ENCODE measurements around the gene AIMP1.
"Not testable (repeated sequence)": the region's sequence is repeated elsewhere in the genome, so short reads cannot be mapped to it uniquely, and the experiment has no call there.

AIMP1 gene

GRCh38 chr4:106351016-106351415, 34.7 kb downstream of the AIMP1 start:
- DNase-seq (ENCODE audit: low spot score): no peak

DNA sequence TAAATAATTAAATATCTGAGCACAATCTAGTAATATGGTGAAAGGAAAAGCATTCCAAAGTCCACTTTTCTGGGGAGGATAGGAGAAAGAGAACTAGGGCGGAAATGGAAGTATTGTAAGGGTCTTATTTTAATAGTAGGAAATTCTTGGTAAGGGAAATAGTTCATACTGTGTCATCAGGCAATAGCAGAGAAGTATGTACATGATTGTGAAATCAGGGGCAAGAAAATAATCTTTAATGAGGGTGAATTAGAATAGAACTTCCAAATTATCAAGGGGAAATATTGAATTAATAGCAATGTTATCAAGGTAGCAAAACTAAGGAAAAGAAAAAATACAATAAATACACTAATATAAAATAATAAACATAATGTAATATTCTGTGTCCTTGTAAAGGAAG, 37.4 kb downstream of the AIMP1 start:
- DNase-seq (ENCODE audit: low spot score): no peak

DNA sequence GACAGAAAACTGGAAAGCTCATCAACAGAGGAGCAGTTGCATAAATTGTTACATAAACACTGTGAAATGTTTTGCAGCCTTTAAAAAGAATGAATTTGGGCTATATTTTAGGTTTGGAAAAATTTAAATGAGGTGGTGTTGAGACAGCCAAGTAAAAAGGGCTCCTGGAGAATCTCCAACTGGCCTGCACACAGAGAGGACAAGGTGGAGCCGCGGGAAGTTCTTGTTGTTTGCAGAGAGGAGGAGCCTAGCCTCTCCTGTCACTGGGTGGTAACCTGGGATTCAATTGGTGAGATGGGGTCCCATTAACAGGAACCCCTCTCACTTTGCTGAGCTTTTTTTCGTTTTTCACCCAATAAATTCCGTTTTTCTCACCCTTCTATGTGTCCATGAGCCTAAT, 38.8 kb downstream of the AIMP1 start:
- no peak for DNase-seq (ENCODE audit: low spot score)

- no peak for DNase-seq (ENCODE audit: low spot score)
Observed at GRCh38 chr4:106358899-106359298, 42.5 kb downstream of the AIMP1 start.

- no peak for DNase-seq (ENCODE audit: low spot score)
Observed at GRCh38 chr4:106362086-106362825, 45.9 kb downstream of the AIMP1 start.

GRCh38 chr4:106364282-106364681, 47.9 kb downstream of the AIMP1 start:
- no peak for DNase-seq (ENCODE audit: low spot score)

GRCh38 chr4:106365613-106366012, 49.3 kb downstream of the AIMP1 start:
- DNase-seq (ENCODE audit: low spot score): no peak

DNA sequence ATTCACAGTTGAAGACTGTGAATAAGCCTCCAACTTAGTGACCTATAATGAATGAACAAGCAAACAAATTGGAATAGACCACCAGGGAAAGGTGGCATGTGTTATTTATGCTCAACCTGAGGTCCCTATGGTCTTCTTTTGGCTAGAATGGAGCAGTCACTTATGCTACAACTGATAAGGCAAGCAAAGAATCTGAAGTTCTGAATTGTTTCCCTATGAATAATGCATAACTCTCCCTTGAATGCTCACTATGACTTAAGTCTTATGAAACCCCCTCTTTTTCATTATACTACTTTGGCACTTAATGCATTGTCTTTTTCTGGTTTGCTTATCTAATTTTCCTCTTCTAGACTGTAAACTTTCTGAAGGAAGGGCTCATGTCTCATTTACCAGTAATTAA, 49.7 kb downstream of the AIMP1 start:
- DNase-seq (ENCODE audit: low spot score): no peak

DNA sequence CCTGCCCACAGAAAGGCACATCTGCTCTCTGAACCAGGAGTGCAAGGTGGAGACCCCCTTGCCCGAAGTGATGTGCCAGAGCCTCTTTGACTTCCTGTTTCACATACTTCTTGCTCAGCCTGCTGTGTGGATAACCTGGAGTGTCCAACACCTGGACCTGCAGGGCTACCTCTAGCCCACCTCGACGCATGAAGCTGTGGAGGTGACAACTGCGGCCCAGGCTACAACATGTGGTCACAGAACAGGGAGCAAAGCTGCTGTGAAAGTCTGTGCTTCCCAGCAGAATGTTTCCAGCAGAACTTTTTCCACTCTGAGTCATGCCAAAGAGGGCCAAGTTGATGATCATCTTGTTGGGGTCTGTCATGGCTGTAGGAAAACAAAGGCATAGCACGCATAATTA, 50.7 kb downstream of the AIMP1 start:
- DNase-seq (ENCODE audit: low spot score): no peak

DNA sequence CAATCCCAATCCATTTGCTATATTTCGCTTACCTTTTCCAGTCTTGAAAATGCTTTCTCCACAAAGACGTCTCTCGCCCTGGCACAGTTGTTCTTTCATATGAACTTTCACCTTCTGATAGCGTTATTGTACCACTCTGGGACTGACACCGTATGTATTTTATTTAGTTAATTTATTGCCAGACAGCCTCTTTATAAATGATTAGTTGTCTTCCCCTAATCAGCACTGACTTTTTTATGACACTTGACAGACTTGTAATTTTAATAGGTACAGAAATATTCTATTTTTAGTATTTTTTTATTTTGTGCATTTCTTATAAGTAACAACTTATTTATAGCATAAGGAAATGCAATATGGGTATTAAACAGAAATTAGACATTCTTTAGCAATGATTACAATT, 52.3 kb downstream of the AIMP1 start, which contains the start of gene GIMD1:
Gene GIMD1, minus strand, starts transcription at position 101 of the 400 bp plus-strand sequence. CDS start 1,343 bp downstream, outside the sequence.
- DNase-seq (ENCODE audit: low spot score): no peak

DNA sequence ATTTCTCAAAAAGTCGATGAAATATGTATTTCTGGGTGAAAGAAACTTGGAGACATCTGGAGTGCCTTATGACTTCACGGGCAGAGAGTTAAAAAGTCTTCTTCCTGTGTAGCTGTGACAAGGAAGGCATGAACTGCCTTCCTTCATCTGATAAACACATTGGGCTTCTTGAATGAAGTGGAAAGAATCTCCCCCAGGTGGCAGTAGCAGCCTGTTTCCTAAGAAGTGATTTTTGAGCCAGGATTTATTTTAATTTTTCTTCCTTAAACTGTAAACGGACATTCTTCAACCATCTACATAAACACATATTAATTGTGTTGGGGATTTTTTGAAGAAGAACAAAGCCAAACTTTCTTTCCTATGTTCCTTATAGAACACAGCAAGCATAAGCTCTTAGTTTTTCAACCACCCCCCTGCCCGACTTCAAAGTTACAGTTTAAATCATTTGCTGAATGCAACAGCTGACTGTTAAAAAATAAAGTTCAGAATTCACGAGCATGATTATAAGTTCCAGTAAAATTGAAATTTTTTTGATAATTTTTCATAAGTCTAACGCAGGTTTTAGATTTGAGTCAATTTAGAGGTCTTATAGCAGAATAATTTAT, 53.2 kb downstream of the AIMP1 start:
- DNase-seq (ENCODE audit: low spot score): peak; percentile 37

DNA sequence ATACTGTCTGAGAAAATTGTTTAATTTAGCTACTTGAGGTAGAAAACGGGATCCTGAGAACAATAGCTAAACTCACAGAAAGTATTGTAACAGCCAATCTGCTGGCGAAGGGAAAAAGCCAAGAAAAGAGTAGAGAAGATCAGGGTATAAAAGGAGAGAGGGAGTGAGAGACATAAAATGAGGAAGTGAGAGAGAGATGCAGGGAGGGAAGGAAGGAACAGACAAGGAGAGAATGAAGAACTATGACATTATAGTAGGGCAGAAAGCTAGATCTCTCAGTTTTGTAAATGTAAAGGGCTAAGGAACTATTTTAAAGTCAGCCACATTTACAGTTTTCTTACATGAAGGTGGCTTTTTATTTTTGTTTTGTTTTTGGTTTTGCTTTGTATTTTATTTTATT, 53.9 kb downstream of the AIMP1 start:
- no peak for DNase-seq (ENCODE audit: low spot score)

DNA sequence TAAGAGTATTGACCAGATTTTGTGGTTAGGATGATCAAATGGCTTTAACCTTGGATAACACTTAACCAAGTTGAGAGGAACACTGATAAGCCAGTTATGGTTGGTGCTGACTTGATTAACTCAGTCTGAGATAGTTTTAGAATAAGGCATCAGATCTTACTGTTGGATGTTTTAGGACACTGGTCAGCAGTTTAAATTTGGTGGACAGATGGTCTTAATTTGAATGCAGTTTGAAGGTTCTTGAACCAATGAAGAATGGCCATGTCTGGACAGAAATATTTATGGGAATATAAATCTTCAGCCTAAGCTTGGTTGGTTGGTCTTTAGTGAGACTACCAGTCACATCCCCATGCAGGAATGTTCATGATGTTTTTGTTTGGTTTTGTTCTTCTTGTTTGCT, 54.8 kb downstream of the AIMP1 start:
- no peak for DNase-seq (ENCODE audit: low spot score)

DNA sequence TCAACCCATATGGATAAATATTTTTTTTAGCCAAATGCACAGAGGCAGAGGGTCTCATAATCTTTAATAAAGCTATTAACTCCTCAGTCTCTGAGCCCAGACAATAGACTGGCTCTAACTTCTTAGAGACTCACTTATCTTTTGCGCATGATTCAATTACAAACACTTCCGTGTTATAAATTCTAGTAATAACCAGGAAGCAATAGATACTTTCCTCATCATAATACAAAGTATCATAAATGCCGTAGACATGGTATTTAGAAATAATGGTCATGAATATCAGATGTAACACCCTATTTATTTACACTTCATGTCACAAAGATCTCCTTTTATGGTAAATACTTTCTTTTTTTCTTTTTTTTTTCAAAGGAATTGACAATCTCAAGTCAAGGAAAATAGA, 56.7 kb downstream of the AIMP1 start:
- no peak for DNase-seq (ENCODE audit: low spot score)

GRCh38 chr4:106380179-106380578, 63.8 kb downstream of the AIMP1 start:
- DNase-seq (ENCODE audit: low spot score): no peak

DNA sequence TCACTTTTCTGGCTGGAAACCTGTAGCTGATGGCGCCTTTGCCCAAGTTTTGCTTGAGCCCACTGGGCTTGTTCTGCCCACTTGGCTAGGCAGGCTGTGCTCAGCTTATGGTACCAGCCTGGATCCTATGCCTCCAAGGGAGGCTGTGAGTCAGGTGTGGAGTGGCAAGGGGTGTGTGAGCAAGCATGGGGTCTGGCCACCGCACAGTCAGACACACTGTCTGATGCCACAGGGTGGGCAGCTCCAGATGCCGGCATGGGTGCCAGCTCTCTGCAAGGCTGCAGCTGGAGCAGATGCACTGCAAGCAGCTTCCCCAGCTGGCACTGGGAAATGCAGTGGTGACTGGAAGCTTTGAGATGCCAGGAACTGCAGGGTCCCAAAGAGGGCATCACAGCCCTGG, 68.5 kb downstream of the AIMP1 start:
- no peak for DNase-seq (ENCODE audit: low spot score)

GRCh38 chr4:106385853-106386393, 69.6 kb downstream of the AIMP1 start:
- DNase-seq (ENCODE audit: low spot score): no peak

DNA sequence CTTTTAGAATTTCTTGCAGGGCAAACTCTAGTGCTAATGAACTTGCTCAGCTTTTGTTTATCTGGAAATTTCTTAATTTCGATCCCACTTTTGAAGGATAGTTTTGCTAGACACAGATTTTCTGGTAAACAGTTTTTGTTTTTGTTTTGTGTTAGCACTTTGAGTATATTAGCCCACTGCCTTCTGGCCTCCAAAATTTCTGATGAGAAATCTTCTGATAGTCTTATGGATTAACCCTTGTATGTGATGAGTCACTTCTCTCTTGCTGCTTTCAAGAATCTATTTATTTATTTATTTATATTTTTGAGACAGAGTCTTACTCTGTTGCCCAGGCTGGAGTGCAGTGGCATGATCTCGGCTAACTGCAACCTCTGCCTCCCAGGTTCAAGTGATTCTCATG, 79.2 kb downstream of the AIMP1 start:
- DNase-seq (ENCODE audit: low spot score): no peak

DNA sequence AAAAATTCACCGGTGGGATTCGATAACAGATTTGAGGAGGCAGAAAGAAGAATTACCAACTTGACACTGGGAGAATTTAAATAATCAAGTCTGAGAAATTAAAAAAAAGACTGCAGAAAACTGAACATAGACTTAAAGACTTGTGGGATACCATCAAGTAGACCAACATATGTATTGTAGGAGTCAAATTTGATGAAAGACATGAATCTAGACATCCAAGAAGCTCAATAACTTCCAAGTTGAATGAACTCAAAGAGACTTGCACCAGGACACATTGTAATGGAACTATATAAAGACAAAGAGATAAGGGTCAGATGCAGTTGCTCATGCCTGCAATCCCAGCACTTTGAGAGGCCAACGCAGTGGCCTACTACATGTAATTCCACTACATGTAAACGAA, 82.5 kb downstream of the AIMP1 start:
- not testable (repeated sequence) for DNase-seq (ENCODE audit: low spot score)

Data from activated CD4-positive, alpha-beta T cell treated with anti-CD3 and anti-CD28 coated beads, Interleukin-2, Interleukin-4, amounts not matched to agents 100 ng/mL and 50 ng/mL, durations not matched to agents 16 hours and 8 hours (primary cell).